ENCODE data around the gene IFITM1.

DNA sequence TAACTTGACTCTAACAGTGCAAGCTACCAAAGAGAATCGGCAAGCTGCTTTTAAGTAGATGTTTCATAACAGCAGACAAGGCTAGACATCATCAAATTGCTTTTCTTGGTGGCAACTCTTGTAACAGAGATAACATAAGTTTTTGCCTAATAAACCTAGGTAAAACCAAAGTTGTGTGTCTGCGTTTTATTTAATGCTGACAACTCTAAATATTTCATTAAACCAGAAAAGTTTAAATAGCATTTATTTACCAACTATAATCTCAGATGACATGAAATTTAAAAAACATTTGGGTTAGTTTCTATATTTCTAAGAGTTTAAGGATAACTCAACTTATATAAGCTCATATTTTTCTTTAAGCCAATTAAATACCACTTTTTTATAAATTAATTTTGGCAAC lies 26.1 kb downstream of the IFITM1 start:
- TF ChIP-seq CTCF (IDR thresholded peaks at IDR 0.05; ENCODE audit: poor library complexity, severe bottlenecking) (no peak), EZH2 (IDR thresholded peaks at IDR 0.05; ENCODE audit: borderline replicate concordance, insufficient read depth, low read length, poor library complexity, severe bottlenecking) (no peak), POLR2AphosphoS5 (IDR thresholded peaks at IDR 0.05) (no peak)

Data from neural cell (in vitro differentiated cells).